Stimulated activated CD8-positive, alpha-beta memory T cell treated with anti-CD3 and anti-CD28 coated beads, Interleukin-7, amount 100 ng/mL, for 4 hours (primary cell): ENCODE data around the gene IZUMO4.

Experiments used
- DNase-seq, 2 donors: peaks; one replicate each; pipeline ENCODE4 v3.0.0-alpha.2; 2020; ENCODE audit warnings: low read depth in 2 of 2

IZUMO4 gene

GRCh38 chr19:2059422-2060201, 37.1 kb upstream of the IZUMO4 start:
- DNase-seq: no peak

- no peak for DNase-seq
Observed at GRCh38 chr19:2060884-2061494, 35.7 kb upstream of the IZUMO4 start.

- peak; percentile 97 to 98 for DNase-seq
Observed at GRCh38 chr19:2061495-2062388, 35.0 kb upstream of the IZUMO4 start.

GRCh38 chr19:2062389-2062729, 34.4 kb upstream of the IZUMO4 start:
- DNase-seq: no peak

- no peak for DNase-seq
Observed at GRCh38 chr19:2062770-2063169, 33.9 kb upstream of the IZUMO4 start.

- no peak for DNase-seq
Observed at GRCh38 chr19:2063824-2064223, 32.9 kb upstream of the IZUMO4 start.

GRCh38 chr19:2064395-2064787, 32.3 kb upstream of the IZUMO4 start:
- DNase-seq: no peak

- no peak for DNase-seq
Observed at GRCh38 chr19:2064788-2065524, 31.8 kb upstream of the IZUMO4 start.

- DNase-seq: no peak
Observed at GRCh38 chr19:2070436-2070827, 26.3 kb upstream of the IZUMO4 start.

GRCh38 chr19:2070986-2071673, 25.6 kb upstream of the IZUMO4 start:
- no peak for DNase-seq

GRCh38 chr19:2072757-2073551, 23.8 kb upstream of the IZUMO4 start:
- DNase-seq: no peak

GRCh38 chr19:2076526-2076944, 20.2 kb upstream of the IZUMO4 start:
- DNase-seq: no peak

GRCh38 chr19:2077398-2077797, 19.3 kb upstream of the IZUMO4 start:
- no peak for DNase-seq

- no peak for DNase-seq
Observed at GRCh38 chr19:2077833-2078619, 18.7 kb upstream of the IZUMO4 start.

GRCh38 chr19:2079076-2079864, 17.4 kb upstream of the IZUMO4 start:
- DNase-seq: no peak

- no peak for DNase-seq
Observed at GRCh38 chr19:2079865-2080301, 16.8 kb upstream of the IZUMO4 start.

- DNase-seq: no peak
Observed at GRCh38 chr19:2080336-2080988, 16.3 kb upstream of the IZUMO4 start.
